ENCODE measurements around the gene HORMAD2.
A peak's percentile ranks its signal among the peaks of the same experiment; 100 is the strongest.

Gene HORMAD2

GRCh38 chr22:30202531-30203006 lies 122.3 kb downstream of the HORMAD2 start:
- H3K4me3 ChIP-seq (ENCODE audit: low read length) = no peak overlapping the region
- DNase-seq (ENCODE audit: low read depth) = peak; percentile 73
- no peak for TF ChIP-seq CTCF (conservative IDR thresholded peaks at IDR 0.05; ENCODE audit: low read length)

DNA sequence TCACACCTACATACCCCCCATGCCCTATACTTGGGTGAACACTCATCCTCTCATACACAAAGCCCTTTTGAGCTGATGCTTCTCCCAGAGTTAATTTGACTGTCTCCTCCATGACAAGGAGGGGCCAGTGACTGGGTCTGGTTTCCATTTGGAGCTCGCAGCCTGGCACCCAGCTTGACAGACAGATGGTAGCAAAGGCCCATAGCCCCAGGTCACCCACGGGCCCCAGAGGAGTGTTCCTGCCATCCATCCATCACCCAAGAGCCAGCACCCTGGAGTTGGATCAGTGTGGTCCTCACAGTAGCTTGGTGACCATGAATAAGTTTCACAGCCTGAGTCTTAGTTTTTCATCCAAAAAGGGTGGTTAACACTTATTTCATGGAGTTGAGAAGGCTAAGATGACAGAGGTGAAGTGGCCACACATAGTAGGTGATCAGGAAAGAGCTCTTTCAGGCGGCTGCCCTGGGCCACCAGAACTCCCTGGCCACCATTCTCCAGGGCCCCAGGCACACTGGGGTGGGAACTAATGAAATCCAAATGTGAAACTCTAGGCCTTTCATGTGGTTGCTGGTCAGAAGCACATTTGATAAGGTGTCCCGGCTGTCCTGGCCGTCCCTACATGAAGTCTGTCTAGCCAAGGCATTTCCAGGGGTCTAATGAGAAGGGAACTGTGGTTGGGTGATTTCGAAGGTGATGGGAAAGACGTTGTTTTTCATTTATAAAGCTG lies 123.9 kb downstream of the HORMAD2 start:
- no peak overlapping the region for H3K4me3 ChIP-seq (ENCODE audit: low read length)
- no peak for TF ChIP-seq CTCF (conservative IDR thresholded peaks at IDR 0.05; ENCODE audit: low read length)
- no peak for DNase-seq (ENCODE audit: low read depth)

DNA sequence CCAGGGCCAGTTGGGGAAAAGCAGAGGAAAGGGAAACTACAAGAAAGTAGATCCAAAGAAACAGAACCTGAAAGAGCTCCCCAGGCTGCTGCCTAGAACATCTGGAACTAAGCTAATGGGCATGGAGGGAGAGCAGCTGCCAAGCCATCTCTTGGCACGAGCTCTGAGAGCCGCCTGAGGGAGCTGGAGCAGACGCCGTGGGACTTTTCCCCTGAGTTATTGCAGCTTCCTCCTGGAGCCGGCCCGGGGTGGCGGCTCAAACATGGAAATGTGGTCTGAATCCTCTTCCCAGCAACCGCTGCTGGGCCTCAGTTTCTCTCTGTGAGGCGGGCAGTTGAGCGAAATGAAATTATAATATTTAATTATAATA lies 124.5 kb downstream of the HORMAD2 start:
- DNase-seq (ENCODE audit: low read depth) = peak; percentile 96
- no peak overlapping the region for H3K4me3 ChIP-seq (ENCODE audit: low read length)
- TF ChIP-seq CTCF (conservative IDR thresholded peaks at IDR 0.05; ENCODE audit: low read length) = no peak

GRCh38 chr22:30205281-30206115 lies 125.2 kb downstream of the HORMAD2 start:
- DNase-seq (ENCODE audit: low read depth) = peak; percentile 98
- H3K4me3 ChIP-seq (ENCODE audit: low read length) = peak overlapping the region; percentile 24; the same call in 1 of the 2 replicates
- TF ChIP-seq CTCF (conservative IDR thresholded peaks at IDR 0.05; ENCODE audit: low read length) = no peak

DNA sequence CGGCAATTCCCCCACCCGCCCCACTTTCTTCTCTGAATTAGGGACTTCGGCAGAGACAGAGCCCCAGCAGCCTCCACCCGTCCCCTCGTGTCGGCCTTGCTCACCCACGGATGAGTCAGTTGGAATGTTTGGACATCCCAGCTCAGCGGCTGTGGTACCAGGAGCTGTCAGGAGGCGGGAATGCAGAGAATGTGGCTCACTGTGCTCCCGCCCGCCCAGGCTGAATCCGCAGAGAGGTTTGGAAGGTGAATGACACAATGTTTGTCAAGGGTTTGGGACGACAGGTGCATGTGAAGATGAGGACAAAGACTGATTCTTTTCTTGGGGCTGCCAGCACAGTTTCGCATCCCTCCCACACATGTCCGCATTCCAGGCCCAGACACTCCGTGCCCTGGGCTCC lies 126.7 kb downstream of the HORMAD2 start:
- DNase-seq (ENCODE audit: low read depth) = peak; percentile 95
- no peak; the same call in 1 of the 2 replicates for TF ChIP-seq CTCF (conservative IDR thresholded peaks at IDR 0.05; ENCODE audit: low read length)
- H3K4me3 ChIP-seq (ENCODE audit: low read length) = no peak overlapping the region

DNA sequence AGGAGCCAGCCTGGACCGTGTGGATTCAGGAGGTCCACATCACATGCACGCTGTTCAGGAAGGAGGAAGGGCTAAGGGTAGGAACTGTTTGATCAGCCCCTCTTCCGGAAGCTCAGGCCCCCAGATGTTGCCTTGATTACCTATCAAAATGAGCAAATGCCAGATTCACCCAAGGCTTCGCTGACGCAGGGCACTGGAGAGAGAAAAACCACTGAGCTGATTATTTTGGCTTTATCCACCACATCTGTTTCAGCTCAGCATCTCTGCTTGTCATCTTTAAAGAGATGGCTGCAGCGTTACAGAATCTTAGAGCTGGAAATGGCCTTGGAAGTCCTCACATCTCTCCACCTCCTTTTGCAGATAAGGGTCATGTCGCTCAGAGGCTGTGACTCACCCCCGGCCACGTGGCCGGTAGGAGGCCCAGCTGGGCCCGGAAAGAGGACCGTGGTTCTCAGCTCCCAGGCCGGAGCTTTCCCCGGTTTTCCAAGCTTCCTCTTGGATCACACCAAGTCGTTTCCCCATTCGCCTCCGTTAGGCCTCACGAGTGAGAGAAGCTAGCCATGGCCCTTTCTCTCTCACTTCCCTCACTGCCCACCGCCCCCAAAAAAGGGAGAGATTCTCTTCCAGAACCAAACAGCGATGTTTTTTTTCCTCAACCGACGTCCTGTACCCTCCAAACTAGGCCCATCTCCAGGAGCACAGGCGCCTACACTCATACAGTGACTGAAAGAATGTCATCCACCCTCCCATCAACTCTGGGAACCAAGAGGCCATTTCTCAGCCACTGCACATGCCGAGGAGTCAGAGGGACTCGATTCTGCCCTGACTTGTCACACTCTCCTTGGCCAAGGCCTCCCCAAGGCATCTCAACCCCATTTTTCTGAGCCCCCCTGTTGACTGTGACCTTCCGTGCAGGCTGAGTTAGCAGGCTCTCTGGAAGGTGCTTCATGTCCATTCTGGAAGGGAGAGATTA lies 128.7 kb downstream of the HORMAD2 start:
- DNase-seq (ENCODE audit: low read depth) = peak; percentile 82
- TF ChIP-seq CTCF (conservative IDR thresholded peaks at IDR 0.05; ENCODE audit: low read length) = no peak
- H3K4me3 ChIP-seq (ENCODE audit: low read length) = no peak overlapping the region
